Nephron (organoid): Measurements from ENCODE around the gene COL4A1.

Experiments
- H3K27ac Mint-ChIP-seq, 3 experiments: 2 replicates each; pipeline ENCODE4 v1.8.0; 2020; ENCODE audit warnings: mixed read lengths in 3 of 3, mild to moderate bottlenecking in 2 of 3, moderate library complexity in 1 of 3
- H3K27me3 Mint-ChIP-seq: 2 replicates; pipeline ENCODE4 v1.8.0; 2021; ENCODE audit warnings: low read depth, mild to moderate bottlenecking, moderate library complexity, mixed read lengths
- H3K36me3 Mint-ChIP-seq: 2 replicates; pipeline ENCODE4 v1.8.0; 2020; ENCODE audit warnings: low read depth, mixed read lengths
- H3K4me1 Mint-ChIP-seq: 2 replicates; pipeline ENCODE4 v1.8.0; 2020; ENCODE audit warnings: mixed read lengths
- H3K4me3 Mint-ChIP-seq, 3 experiments: 2 replicates each; pipeline ENCODE4 v1.8.0; 2020; ENCODE audit warnings: mild to moderate bottlenecking in 3 of 3, mixed read lengths in 3 of 3, moderate library complexity in 2 of 3
- H3K9me3 Mint-ChIP-seq: 2 replicates; pipeline ENCODE4 v1.8.0; 2020; ENCODE audit warnings: mixed read lengths
- TF ChIP-seq, protein P1 (sequence below), 3 experiments: fragments of 200-600 bp; sonication (generic); IDR thresholded peaks; one replicate each; pipeline ENCODE4 v1.5.0; 2021; ENCODE audit warnings: antibody characterized with exemption in 3 of 3; ENCODE audit not compliant: unreplicated experiment in 3 of 3

Gene COL4A1

DNA sequence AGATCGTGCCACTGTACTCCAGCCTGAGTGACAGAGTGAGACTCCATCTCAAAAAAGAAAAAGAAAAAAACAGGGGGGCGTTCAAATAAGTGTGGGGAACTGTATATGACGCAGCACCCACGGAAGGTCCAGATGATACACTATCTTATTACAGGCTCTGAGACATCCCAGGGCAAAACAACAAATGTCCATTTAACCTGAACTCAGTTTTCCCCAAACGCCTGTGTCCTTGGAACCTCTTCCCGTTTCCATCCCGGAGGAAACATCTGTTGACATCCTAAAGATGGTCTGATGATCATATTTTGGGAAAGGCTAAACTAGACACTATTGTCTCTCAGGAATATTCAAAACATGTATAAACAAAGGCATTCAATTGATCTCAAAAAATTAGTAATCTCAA, 72.4 kb downstream of the COL4A1 start:
- H3K36me3 Mint-ChIP-seq, result peaks cover 22% of the 10 kb centered on the region
- no peak overlapping the region for H3K4me3 Mint-ChIP-seq
- H3K4me1 Mint-ChIP-seq, result peaks cover 66% of the 10 kb centered on the region
- no peaks in the 10 kb centered on the region for H3K9me3 Mint-ChIP-seq
- TF ChIP-seq, protein P1, sequence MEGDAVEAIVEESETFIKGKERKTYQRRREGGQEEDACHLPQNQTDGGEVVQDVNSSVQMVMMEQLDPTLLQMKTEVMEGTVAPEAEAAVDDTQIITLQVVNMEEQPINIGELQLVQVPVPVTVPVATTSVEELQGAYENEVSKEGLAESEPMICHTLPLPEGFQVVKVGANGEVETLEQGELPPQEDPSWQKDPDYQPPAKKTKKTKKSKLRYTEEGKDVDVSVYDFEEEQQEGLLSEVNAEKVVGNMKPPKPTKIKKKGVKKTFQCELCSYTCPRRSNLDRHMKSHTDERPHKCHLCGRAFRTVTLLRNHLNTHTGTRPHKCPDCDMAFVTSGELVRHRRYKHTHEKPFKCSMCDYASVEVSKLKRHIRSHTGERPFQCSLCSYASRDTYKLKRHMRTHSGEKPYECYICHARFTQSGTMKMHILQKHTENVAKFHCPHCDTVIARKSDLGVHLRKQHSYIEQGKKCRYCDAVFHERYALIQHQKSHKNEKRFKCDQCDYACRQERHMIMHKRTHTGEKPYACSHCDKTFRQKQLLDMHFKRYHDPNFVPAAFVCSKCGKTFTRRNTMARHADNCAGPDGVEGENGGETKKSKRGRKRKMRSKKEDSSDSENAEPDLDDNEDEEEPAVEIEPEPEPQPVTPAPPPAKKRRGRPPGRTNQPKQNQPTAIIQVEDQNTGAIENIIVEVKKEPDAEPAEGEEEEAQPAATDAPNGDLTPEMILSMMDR (IDR thresholded peaks at IDR 0.05; ENCODE audit: unreplicated experiment in 3 of 3), result no peak
- no peak overlapping the region for H3K27ac Mint-ChIP-seq
- peaks cover 4% of the 10 kb centered on the region for H3K27me3 Mint-ChIP-seq

DNA sequence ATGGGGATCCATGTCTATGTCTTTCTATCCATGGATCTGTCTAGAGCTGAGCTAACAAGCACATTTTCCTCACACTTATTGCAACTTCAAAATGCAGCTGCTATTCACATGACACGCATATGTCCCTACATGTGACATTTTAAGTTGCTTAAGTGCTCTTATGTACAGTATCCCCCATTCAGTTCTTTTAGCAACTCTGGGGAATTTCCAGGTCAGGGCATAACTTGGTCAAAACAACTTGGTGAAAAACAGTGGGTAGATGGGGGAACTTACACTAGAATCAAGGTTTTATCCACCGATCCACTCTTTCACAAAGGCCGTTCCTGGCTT, 73.0 kb downstream of the COL4A1 start:
- Mint-ChIP-seq H3K27me3 (peaks cover 4% of the 10 kb centered on the region), H3K27ac (peak overlapping the region in 1 of 3 experiments; percentile 82), H3K36me3 (peaks cover 22% of the 10 kb centered on the region), H3K9me3 (no peaks in the 10 kb centered on the region), H3K4me1 (peaks cover 69% of the 10 kb centered on the region), H3K4me3 (no peak overlapping the region)
- TF ChIP-seq, protein P1 (IDR thresholded peaks at IDR 0.05; ENCODE audit: unreplicated experiment in 3 of 3), result no peak

DNA sequence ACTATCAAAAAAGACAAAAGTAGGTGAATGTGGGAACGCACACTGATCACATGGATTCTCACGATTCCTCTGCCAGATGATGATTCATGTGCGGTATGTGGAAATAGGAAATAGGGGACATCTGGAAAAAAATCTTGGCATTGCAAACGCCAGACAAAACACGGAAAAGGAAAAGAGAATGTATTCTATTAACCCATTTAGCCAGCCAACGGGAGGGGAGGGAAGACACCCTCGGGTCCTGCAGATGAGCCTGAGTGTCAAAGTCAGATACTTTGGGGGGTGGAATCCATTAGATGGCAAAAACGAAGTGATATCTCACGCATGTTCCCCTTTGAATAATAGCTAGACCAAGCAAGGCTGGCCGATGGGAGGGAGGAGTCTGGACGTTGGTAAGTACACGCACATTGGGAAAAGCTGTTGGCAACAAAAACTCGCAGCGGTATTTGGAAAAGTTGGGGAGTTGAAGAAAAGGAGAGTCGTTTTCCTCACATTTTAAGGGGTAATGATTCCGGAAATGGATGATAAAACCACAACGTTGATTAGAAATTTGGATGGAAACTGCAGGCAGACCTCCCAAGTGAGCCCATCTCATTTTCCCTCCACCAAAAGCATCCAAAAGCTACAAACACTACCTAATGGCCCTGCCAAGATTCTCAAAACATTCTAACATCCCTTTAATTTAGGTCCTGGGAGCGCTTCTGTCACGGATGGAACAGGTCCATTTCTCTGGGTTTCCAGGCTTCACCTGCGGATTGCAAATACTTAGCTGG, 73.6 kb downstream of the COL4A1 start:
- H3K4me1 Mint-ChIP-seq, result peaks cover 69% of the 10 kb centered on the region
- H3K4me3 Mint-ChIP-seq, result peak overlapping the region in 1 of 3 experiments; percentile 2
- H3K9me3 Mint-ChIP-seq, result no peaks in the 10 kb centered on the region
- TF ChIP-seq, protein P1 (IDR thresholded peaks at IDR 0.05; ENCODE audit: unreplicated experiment in 3 of 3), result no peak
- peaks cover 4% of the 10 kb centered on the region for H3K27me3 Mint-ChIP-seq
- H3K36me3 Mint-ChIP-seq, result peaks cover 22% of the 10 kb centered on the region
- peak overlapping the region in 2 of 3 experiments; percentile 48 to 82 for H3K27ac Mint-ChIP-seq

DNA sequence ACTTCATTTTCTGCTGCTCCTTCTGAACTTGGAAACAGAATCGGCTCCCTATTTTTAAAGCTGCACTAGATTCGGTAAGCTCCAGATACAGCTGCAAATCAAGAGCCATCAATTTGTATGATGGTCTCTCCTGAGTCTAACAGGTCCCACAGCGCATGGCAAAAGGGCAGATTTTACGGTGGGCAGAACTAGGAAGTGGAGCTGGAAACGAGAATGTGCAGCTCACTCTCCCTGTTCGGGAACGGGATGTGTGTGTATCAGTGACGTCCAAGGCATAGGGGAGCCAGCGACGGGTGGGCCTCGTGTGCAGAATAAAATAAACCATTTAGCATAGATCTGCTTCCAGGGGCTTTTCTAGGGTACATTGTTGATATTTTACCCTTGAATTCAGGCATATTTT, 74.2 kb downstream of the COL4A1 start:
- H3K27ac Mint-ChIP-seq, result peak overlapping the region in 2 of 3 experiments; percentile 48 to 82
- peaks cover 4% of the 10 kb centered on the region for H3K27me3 Mint-ChIP-seq
- H3K4me1 Mint-ChIP-seq, result peaks cover 64% of the 10 kb centered on the region

DNA sequence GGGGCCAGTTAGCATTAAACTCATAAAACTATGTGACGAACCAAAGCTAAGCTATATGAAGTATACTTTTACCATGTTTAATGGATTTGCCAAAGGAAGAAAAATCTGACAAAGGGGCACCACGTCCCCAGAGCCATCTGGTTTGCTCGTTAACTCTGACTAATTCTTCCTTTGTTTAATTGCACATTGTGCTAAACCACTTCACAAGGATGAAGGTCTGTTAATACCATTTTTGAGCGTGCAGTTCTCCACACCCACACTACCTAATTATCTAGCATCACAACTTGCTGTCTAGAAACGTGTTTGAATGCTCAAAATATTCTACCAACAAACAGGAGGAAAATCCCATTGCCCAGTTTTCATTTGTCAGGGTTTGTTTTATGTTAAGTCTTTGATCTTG, 74.8 kb downstream of the COL4A1 start:
- H3K4me1 Mint-ChIP-seq, result peaks cover 59% of the 10 kb centered on the region

More for the DNA sequence above, 74.2 kb downstream of the COL4A1 start:
- peak overlapping the region in 1 of 3 experiments; percentile 2 for H3K4me3 Mint-ChIP-seq
- H3K36me3 Mint-ChIP-seq, result peaks cover 19% of the 10 kb centered on the region
- no peaks in the 10 kb centered on the region for H3K9me3 Mint-ChIP-seq
- TF ChIP-seq, protein P1 (IDR thresholded peaks at IDR 0.05; ENCODE audit: unreplicated experiment in 3 of 3), result no peak

More for the DNA sequence above, 74.8 kb downstream of the COL4A1 start:
- Mint-ChIP-seq H3K36me3 (peaks cover 18% of the 10 kb centered on the region), H3K27me3 (peaks cover 8% of the 10 kb centered on the region), H3K27ac (peak overlapping the region in 1 of 3 experiments; percentile 82), H3K4me3 (no peak overlapping the region), H3K9me3 (no peaks in the 10 kb centered on the region)
- TF ChIP-seq, protein P1 (IDR thresholded peaks at IDR 0.05; ENCODE audit: unreplicated experiment in 3 of 3), result no peak
